ENCODE data around the gene PLCB1.

The PLCB1 gene

GRCh38 chr20:8413691-8414090 lies 281.6 kb downstream of the PLCB1 start:
- Histone ChIP-seq H4K20me1 (ENCODE audit: insufficient read depth, low read length) (no peaks in the 10 kb centered on the region), H3K4me3 (ENCODE audit: low read depth, low read length, poor library complexity, severe bottlenecking) (no peak overlapping the region), H3K36me3 (ENCODE audit: insufficient read depth, low read length) (no peaks in the 10 kb centered on the region), H2AFZ (ENCODE audit: low read length) (no peak overlapping the region), H3K79me2 (ENCODE audit: insufficient read depth, low read length) (no peaks in the 10 kb centered on the region), H3K27ac (ENCODE audit: low read depth, low read length, poor library complexity, severe bottlenecking) (no peak overlapping the region), H3K9me2 (ENCODE audit: low read depth, low read length) (no peaks in the 10 kb centered on the region), H3F3A (ENCODE audit: insufficient read depth, low read length) (no peaks in the 10 kb centered on the region), H3K27me3 (ENCODE audit: insufficient read depth, low read length) (no peaks in the 10 kb centered on the region), H3K4me2 (ENCODE audit: low read length) (no peak overlapping the region), H3K9ac (ENCODE audit: low read length) (no peak overlapping the region), H3K9me3 (ENCODE audit: low read length) (no peaks in the 10 kb centered on the region), H3K4me1 (ENCODE audit: insufficient read depth, low read length, severe bottlenecking) (peaks cover 9% of the 10 kb centered on the region)
- TF ChIP-seq EZH2 (IDR thresholded peaks at IDR 0.05; ENCODE audit: borderline replicate concordance, low read length), result no peak
- TF ChIP-seq CTCF (IDR thresholded peaks at IDR 0.05; ENCODE audit: low read length), result no peak

GRCh38 chr20:8414586-8415274 lies 282.7 kb downstream of the PLCB1 start:
- H3K27ac ChIP-seq (ENCODE audit: low read depth, low read length, poor library complexity, severe bottlenecking), result no peak overlapping the region
- no peak overlapping the region for H2AFZ ChIP-seq (ENCODE audit: low read length)
- H3K9ac ChIP-seq (ENCODE audit: low read length), result no peak overlapping the region
- no peak overlapping the region for H3K4me3 ChIP-seq (ENCODE audit: low read depth, low read length, poor library complexity, severe bottlenecking)
- TF ChIP-seq CTCF (IDR thresholded peaks at IDR 0.05; ENCODE audit: low read length), result no peak
- no peak for TF ChIP-seq EZH2 (IDR thresholded peaks at IDR 0.05; ENCODE audit: borderline replicate concordance, low read length)
- H3K4me1 ChIP-seq (ENCODE audit: insufficient read depth, low read length, severe bottlenecking), result peaks cover 5% of the 10 kb centered on the region
- no peaks in the 10 kb centered on the region for H3K9me3 ChIP-seq (ENCODE audit: low read length)
- H3K27me3 ChIP-seq (ENCODE audit: insufficient read depth, low read length), result no peaks in the 10 kb centered on the region
- no peaks in the 10 kb centered on the region for H3F3A ChIP-seq (ENCODE audit: insufficient read depth, low read length)
- H3K9me2 ChIP-seq (ENCODE audit: low read depth, low read length), result no peaks in the 10 kb centered on the region
- no peaks in the 10 kb centered on the region for H3K79me2 ChIP-seq (ENCODE audit: insufficient read depth, low read length)
- no peaks in the 10 kb centered on the region for H3K36me3 ChIP-seq (ENCODE audit: insufficient read depth, low read length)
- H4K20me1 ChIP-seq (ENCODE audit: insufficient read depth, low read length), result no peaks in the 10 kb centered on the region
- no peak overlapping the region for H3K4me2 ChIP-seq (ENCODE audit: low read length)

- H3K4me3 ChIP-seq (ENCODE audit: low read depth, low read length, poor library complexity, severe bottlenecking), result no peak overlapping the region
- no peaks in the 10 kb centered on the region for H3K27me3 ChIP-seq (ENCODE audit: insufficient read depth, low read length)
- H3K79me2 ChIP-seq (ENCODE audit: insufficient read depth, low read length), result no peaks in the 10 kb centered on the region
- TF ChIP-seq EZH2 (IDR thresholded peaks at IDR 0.05; ENCODE audit: borderline replicate concordance, low read length), result no peak
- peaks cover 73% of the 10 kb centered on the region for H3K4me1 ChIP-seq (ENCODE audit: insufficient read depth, low read length, severe bottlenecking)
- no peaks in the 10 kb centered on the region for H3F3A ChIP-seq (ENCODE audit: insufficient read depth, low read length)
- no peaks in the 10 kb centered on the region for H3K9me3 ChIP-seq (ENCODE audit: low read length)
- H3K36me3 ChIP-seq (ENCODE audit: insufficient read depth, low read length), result no peaks in the 10 kb centered on the region
- peak overlapping the region; percentile 64 for H3K27ac ChIP-seq (ENCODE audit: low read depth, low read length, poor library complexity, severe bottlenecking)
- H3K4me2 ChIP-seq (ENCODE audit: low read length), result no peak overlapping the region
- no peaks in the 10 kb centered on the region for H3K9me2 ChIP-seq (ENCODE audit: low read depth, low read length)
- H2AFZ ChIP-seq (ENCODE audit: low read length), result peak overlapping the region; percentile 30; the same call in 1 of the 2 replicates
- H3K9ac ChIP-seq (ENCODE audit: low read length), result peak overlapping the region; percentile 27; the same call in 1 of the 2 replicates
- H4K20me1 ChIP-seq (ENCODE audit: insufficient read depth, low read length), result no peaks in the 10 kb centered on the region
These were observed 289.9 kb downstream of the PLCB1 start for GRCh38 chr20:8421981-8422380.

- Histone ChIP-seq H3K36me3 (ENCODE audit: insufficient read depth, low read length) (no peaks in the 10 kb centered on the region), H3F3A (ENCODE audit: insufficient read depth, low read length) (no peaks in the 10 kb centered on the region), H3K27ac (ENCODE audit: low read depth, low read length, poor library complexity, severe bottlenecking) (peak overlapping the region; percentile 88), H3K4me3 (ENCODE audit: low read depth, low read length, poor library complexity, severe bottlenecking) (no peak overlapping the region), H3K4me2 (ENCODE audit: low read length) (no peak overlapping the region), H4K20me1 (ENCODE audit: insufficient read depth, low read length) (no peaks in the 10 kb centered on the region), H3K9ac (ENCODE audit: low read length) (0 out of 2 replicates have a peak overlapping the region, but pooled peaks have one; percentile 1), H3K4me1 (ENCODE audit: insufficient read depth, low read length, severe bottlenecking) (peaks cover 85% of the 10 kb centered on the region), H3K9me2 (ENCODE audit: low read depth, low read length) (no peaks in the 10 kb centered on the region), H3K79me2 (ENCODE audit: insufficient read depth, low read length) (no peaks in the 10 kb centered on the region), H3K27me3 (ENCODE audit: insufficient read depth, low read length) (no peaks in the 10 kb centered on the region), H2AFZ (ENCODE audit: low read length) (no peak overlapping the region), H3K9me3 (ENCODE audit: low read length) (no peaks in the 10 kb centered on the region)
- TF ChIP-seq EZH2 (IDR thresholded peaks at IDR 0.05; ENCODE audit: borderline replicate concordance, low read length) (no peak), CTCF (IDR thresholded peaks at IDR 0.05; ENCODE audit: low read length) (no peak)
These were observed 291.4 kb downstream of the PLCB1 start for GRCh38 chr20:8423482-8423881.
